Neural cell (in vitro differentiated cells): Measurements from ENCODE around the gene ZNF775.

Experiments
- CTCF ChIP-seq: fragments of 450-650 bp; IDR thresholded peaks from 2 replicates; pipeline ENCODE4 v1.5.1; 2014; ENCODE audit warnings: antibody characterized with exemption, mild to moderate bottlenecking, moderate library complexity; ENCODE audit not compliant: poor library complexity, severe bottlenecking
- EZH2 ChIP-seq: fragments of 200-600, 300-800 bp; shearing (Covaris generic), sonication (generic); IDR thresholded peaks from 2 replicates; pipeline ENCODE4 v1.6.1; 2014; ENCODE audit warnings: antibody characterized with exemption, low read length, borderline replicate concordance, mild to moderate bottlenecking; ENCODE audit not compliant: insufficient read depth, poor library complexity, severe bottlenecking
- MXI1 ChIP-seq: fragments of 450-650 bp; conservative IDR thresholded peaks from 2 replicates; pipeline ENCODE4 v1.6.1; 2014; ENCODE audit warnings: antibody characterized with exemption, mild to moderate bottlenecking; ENCODE audit not compliant: poor library complexity, severe bottlenecking
- POLR2AphosphoS5 ChIP-seq: IDR thresholded peaks from 2 replicates; pipeline ENCODE4 v1.6.1; 2012
- SMC3 ChIP-seq: fragments of 450-650 bp; conservative IDR thresholded peaks from 2 replicates; pipeline ENCODE4 v1.6.1; 2014; ENCODE audit warnings: antibody characterized with exemption, mild to moderate bottlenecking, moderate library complexity; ENCODE audit not compliant: poor library complexity

DNA sequence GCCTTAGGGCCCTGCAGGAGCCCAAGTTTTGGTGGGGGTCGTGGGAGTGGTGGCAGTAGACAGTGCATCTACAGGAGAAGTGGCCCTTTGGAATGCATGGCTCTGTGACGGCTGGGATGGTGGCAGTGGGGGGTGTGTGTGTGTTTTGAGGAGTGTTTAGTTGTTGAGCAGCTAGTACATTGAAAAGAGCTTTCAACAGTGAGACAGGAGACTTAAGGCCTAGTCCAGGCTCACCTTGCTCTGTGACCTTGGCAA, 27.1 kb downstream of the ZNF775 start:
- TF ChIP-seq CTCF (no peak), POLR2AphosphoS5 (no peak), EZH2 (no peak), SMC3 (no peak), MXI1 (no peak)
